ENCODE measurements around the gene REV3L. TPM values are rescaled to one million over a fixed set of nuclear protein-coding genes. Genes with fewer than 3 reads are reported as not detected.

The REV3L gene
- total and polyA plus RNA-seq, 2 of the 13 experiments (the other 11 are each of a cell fraction or from before 2014, with no cell fraction given), result 12.8 to 31.3 TPM

DNA sequence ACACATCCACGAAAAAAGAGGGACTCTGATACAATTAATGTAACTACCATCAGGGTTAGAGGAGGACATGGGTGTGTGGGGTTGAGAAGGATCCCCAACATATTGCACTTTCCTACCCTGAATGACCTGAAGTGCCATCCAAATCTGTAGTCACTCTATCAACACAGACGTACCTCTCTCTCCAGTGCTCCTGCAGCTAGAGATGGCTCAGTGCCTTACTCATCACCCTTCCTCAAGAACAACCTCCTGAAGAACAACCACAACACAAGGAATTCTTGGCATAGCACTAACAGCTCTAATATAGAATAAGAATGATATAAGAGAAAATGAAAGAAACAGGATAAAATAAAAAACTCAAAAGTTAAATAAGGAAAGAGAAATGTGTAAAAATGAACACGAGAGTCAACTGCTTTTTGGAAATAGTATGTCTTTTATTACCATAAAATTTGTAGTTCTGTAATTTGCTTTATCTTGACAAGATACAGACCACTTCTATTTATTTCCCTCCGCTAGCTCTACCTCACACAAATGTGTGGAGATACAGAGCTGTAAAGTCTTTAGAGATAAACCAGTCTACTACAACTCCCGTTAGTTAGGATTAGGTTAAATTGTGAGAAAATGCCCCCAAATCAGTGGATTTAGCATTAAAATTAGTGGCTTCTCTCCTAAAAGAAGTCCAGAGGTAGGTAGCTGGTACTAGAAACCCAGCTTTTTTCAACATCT is 63.9 kb downstream of the REV3L start:
- no TSS peak for BruUV-seq (replicated peaks)

More for the DNA sequence above, 63.9 kb downstream of the REV3L start:
- ATAC-seq (no peak), FAIRE-seq (no peak), DNase-seq (ENCODE audit: low spot score) (no peak)
- in situ Hi-C loops (cut with HindIII; ENCODE audit: extremely low pct_ligation_motif_present, low pct_unique_long_range_greater_than_20kb) (no loop called here), intact Hi-C loops (cut with micrococcal nuclease; ENCODE audit: unreplicated experiment) (no loop called here)
- Histone ChIP-seq H3K4me2 (ENCODE audit: low read depth, low read length) (no peak overlapping the region), H3K4me1 (ENCODE audit: insufficient read depth, low read length) (peaks cover 24% of the 10 kb centered on the region), H3K9me3 (ENCODE audit: low read length) (no peaks in the 10 kb centered on the region), H4K20me1 (ENCODE audit: insufficient read depth, low read length) (no peaks in the 10 kb centered on the region; the same call in 1 of the 2 replicates), H3K9ac (ENCODE audit: insufficient read depth, low read depth, low read length) (no peak overlapping the region), H3K79me2 (ENCODE audit: insufficient read depth, low read length) (peaks cover 65% of the 10 kb centered on the region), H3K27me3 (ENCODE audit: control insufficient read depth in 1 of 2, insufficient read depth in 2 of 2, low read length in 2 of 2) (no peaks in the 10 kb centered on the region), H2AFZ (ENCODE audit: low read length) (no peak overlapping the region), H3K36me3 (replicated peaks in 1 of 2; ENCODE audit: control insufficient read depth in 1 of 2, insufficient read depth in 2 of 2, low read length in 2 of 2) (peaks cover 4 to 16% of the 10 kb centered on the region in 2 experiments; a peak in 4 of 5 replicates), H3K4me3 (replicated peaks in 1 of 3; ENCODE audit: insufficient read depth in 1 of 3, low read depth in 2 of 3, low read length in 3 of 3) (no peak overlapping the region), H3K27ac (ENCODE audit: extremely low read length, insufficient read depth, low read length) (no peak overlapping the region)
- POLR2A ChIA-PET, result no interaction called here
- CTCF ChIA-PET (ENCODE audit: low intra/inter-chr PET ratio, low total read pairs), result no interaction called here
- TF ChIP-seq ADNP (CRISPR knock-in tag; IDR thresholded peaks at IDR 0.05) (no peak), HHEX (CRISPR knock-in tag; IDR thresholded peaks at IDR 0.05) (no peak), THAP11 (CRISPR knock-in tag; IDR thresholded peaks at IDR 0.05) (no peak), ZNF780A (CRISPR knock-in tag; IDR thresholded peaks at IDR 0.05) (no peak), NAIF1 (CRISPR knock-in tag; IDR thresholded peaks at IDR 0.05; ENCODE audit: borderline replicate concordance) (no peak), ZNF337 (CRISPR knock-in tag; IDR thresholded peaks at IDR 0.05; ENCODE audit: borderline replicate concordance, low read depth) (no peak), ZNF816 (CRISPR knock-in tag; IDR thresholded peaks at IDR 0.05; ENCODE audit: borderline replicate concordance) (no peak), MBD4 (IDR thresholded peaks at IDR 0.05; ENCODE audit: borderline replicate concordance, low read length) (no peak), ZMYM3 (CRISPR knock-in tag; IDR thresholded peaks at IDR 0.05) (no peak), SRSF4 (IDR thresholded peaks at IDR 0.05; ENCODE audit: low read depth, low read length, poor library complexity, severe bottlenecking) (no peak), ZSCAN31 (CRISPR knock-in tag; IDR thresholded peaks at IDR 0.05; ENCODE audit: low read depth) (no peak), ARNTL (CRISPR knock-in tag; IDR thresholded peaks at IDR 0.05) (no peak), ZNF652 (CRISPR knock-in tag; IDR thresholded peaks at IDR 0.05; ENCODE audit: borderline replicate concordance, low read depth) (no peak)
- TF ChIP-seq, protein P1, sequence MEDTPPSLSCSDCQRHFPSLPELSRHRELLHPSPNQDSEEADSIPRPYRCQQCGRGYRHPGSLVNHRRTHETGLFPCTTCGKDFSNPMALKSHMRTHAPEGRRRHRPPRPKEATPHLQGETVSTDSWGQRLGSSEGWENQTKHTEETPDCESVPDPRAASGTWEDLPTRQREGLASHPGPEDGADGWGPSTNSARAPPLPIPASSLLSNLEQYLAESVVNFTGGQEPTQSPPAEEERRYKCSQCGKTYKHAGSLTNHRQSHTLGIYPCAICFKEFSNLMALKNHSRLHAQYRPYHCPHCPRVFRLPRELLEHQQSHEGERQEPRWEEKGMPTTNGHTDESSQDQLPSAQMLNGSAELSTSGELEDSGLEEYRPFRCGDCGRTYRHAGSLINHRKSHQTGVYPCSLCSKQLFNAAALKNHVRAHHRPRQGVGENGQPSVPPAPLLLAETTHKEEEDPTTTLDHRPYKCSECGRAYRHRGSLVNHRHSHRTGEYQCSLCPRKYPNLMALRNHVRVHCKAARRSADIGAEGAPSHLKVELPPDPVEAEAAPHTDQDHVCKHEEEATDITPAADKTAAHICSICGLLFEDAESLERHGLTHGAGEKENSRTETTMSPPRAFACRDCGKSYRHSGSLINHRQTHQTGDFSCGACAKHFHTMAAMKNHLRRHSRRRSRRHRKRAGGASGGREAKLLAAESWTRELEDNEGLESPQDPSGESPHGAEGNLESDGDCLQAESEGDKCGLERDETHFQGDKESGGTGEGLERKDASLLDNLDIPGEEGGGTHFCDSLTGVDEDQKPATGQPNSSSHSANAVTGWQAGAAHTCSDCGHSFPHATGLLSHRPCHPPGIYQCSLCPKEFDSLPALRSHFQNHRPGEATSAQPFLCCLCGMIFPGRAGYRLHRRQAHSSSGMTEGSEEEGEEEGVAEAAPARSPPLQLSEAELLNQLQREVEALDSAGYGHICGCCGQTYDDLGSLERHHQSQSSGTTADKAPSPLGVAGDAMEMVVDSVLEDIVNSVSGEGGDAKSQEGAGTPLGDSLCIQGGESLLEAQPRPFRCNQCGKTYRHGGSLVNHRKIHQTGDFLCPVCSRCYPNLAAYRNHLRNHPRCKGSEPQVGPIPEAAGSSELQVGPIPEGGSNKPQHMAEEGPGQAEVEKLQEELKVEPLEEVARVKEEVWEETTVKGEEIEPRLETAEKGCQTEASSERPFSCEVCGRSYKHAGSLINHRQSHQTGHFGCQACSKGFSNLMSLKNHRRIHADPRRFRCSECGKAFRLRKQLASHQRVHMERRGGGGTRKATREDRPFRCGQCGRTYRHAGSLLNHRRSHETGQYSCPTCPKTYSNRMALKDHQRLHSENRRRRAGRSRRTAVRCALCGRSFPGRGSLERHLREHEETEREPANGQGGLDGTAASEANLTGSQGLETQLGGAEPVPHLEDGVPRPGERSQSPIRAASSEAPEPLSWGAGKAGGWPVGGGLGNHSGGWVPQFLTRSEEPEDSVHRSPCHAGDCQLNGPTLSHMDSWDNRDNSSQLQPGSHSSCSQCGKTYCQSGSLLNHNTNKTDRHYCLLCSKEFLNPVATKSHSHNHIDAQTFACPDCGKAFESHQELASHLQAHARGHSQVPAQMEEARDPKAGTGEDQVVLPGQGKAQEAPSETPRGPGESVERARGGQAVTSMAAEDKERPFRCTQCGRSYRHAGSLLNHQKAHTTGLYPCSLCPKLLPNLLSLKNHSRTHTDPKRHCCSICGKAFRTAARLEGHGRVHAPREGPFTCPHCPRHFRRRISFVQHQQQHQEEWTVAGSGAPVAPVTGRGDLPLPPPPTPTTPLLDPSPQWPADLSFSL (CRISPR knock-in tag; IDR thresholded peaks at IDR 0.05), result no peak
- WGBS (ENCODE audit: low lambda C conversion rate), result 97% methylated on average over 5 of the region's 5 CpGs

Measured in HepG2 (cell line).